Liver (tissue), 9 donors: ENCODE measurements around the gene CLCF1. TPM values are rescaled to one million over a fixed set of nuclear protein-coding genes. Genes with fewer than 3 reads are reported as not detected.

ENCODE experiments used
- DNase-seq: peaks from one replicate; pipeline ENCODE4 v3.0.0-alpha.2; 2017; ENCODE audit warnings: low spot score
- H3K27ac ChIP-seq, 2 donors: one replicate each; pipeline ENCODE4 v1.7.0; 2013; ENCODE audit warnings: inconsistent platforms in 2 of 2, low read length in 2 of 2, control low read depth in 1 of 2, low read depth in 1 of 2, mild to moderate bottlenecking in 1 of 2
- H3K27me3 ChIP-seq, 4 donors: one replicate each; pipeline versions ENCODE4 v1.6.1 to v1.7.0; 2013; ENCODE audit warnings: low read length in 3 of 4, inconsistent platforms in 1 of 4, mild to moderate bottlenecking in 1 of 4, moderate library complexity in 1 of 4; ENCODE audit not compliant: control insufficient read depth in 4 of 4, insufficient read depth in 4 of 4
- H3K36me3 ChIP-seq, 4 donors: one replicate each; pipeline versions ENCODE4 v1.6.1 to v1.7.0; 2013; ENCODE audit warnings: low read length in 3 of 4, mild to moderate bottlenecking in 3 of 4, low read depth in 1 of 4, moderate library complexity in 1 of 4; ENCODE audit not compliant: control insufficient read depth in 4 of 4, insufficient read depth in 3 of 4
- H3K4me1 ChIP-seq, 4 donors: one replicate each; pipeline versions ENCODE4 v1.6.1 to v1.7.0; 2013; ENCODE audit warnings: low read length in 3 of 4, mild to moderate bottlenecking in 3 of 4, moderate library complexity in 1 of 4; ENCODE audit not compliant: control insufficient read depth in 4 of 4, insufficient read depth in 4 of 4
- H3K4me3 ChIP-seq, 3 donors: one replicate each; pipeline versions ENCODE4 v1.6.1 to v1.7.0; 2013; ENCODE audit warnings: low read length in 3 of 3, control low read depth in 1 of 3, low read depth in 1 of 3, mild to moderate bottlenecking in 1 of 3
- H3K9ac ChIP-seq, 2 donors: one replicate each; pipeline ENCODE4 v1.7.0; 2013; ENCODE audit warnings: low read length in 2 of 2, mild to moderate bottlenecking in 2 of 2, moderate library complexity in 2 of 2, control low read depth in 1 of 2, low read depth in 1 of 2
- H3K9me3 ChIP-seq, 4 donors: one replicate each; pipeline versions ENCODE4 v1.6.1 to v1.7.0; 2013; ENCODE audit warnings: low read length in 3 of 4; ENCODE audit not compliant: control insufficient read depth in 4 of 4
- ATF3 ChIP-seq: IDR thresholded peaks from 2 replicates; pipeline ENCODE4 v1.6.1; 2016; ENCODE audit warnings: antibody characterized with exemption
- FOXA2 ChIP-seq: IDR thresholded peaks from 2 replicates; pipeline ENCODE4 v1.6.1; 2016; ENCODE audit warnings: antibody characterized with exemption
- GABPA ChIP-seq, 2 donors: IDR thresholded peaks in 1 of 2; conservative IDR thresholded peaks in 1 of 2; 2 replicates each; pipeline ENCODE4 v1.6.1; 2016; ENCODE audit warnings: antibody characterized with exemption in 2 of 2, mild to moderate bottlenecking in 1 of 2, moderate library complexity in 1 of 2
- HNF4A ChIP-seq, 2 donors: conservative IDR thresholded peaks; 2 replicates each; pipeline ENCODE4 v1.6.1; 2016; ENCODE audit warnings: antibody characterized with exemption in 2 of 2, mild to moderate bottlenecking in 2 of 2
- JUND ChIP-seq, 2 donors: IDR thresholded peaks; 2 replicates each; pipeline ENCODE4 v1.6.1; 2016; ENCODE audit warnings: antibody characterized with exemption in 2 of 2
- MAX ChIP-seq: IDR thresholded peaks from 2 replicates; pipeline ENCODE4 v1.6.1; 2016; ENCODE audit warnings: antibody characterized with exemption
- RXRA ChIP-seq, 2 donors: IDR thresholded peaks; 2 replicates each; pipeline ENCODE4 v1.6.1; 2017 to 2018; ENCODE audit warnings: antibody characterized with exemption in 2 of 2, mild to moderate bottlenecking in 1 of 2
- SP1 ChIP-seq: IDR thresholded peaks from 2 replicates; pipeline ENCODE4 v1.6.1; 2018; ENCODE audit warnings: antibody characterized with exemption, mild to moderate bottlenecking
- YY1 ChIP-seq: IDR thresholded peaks from 2 replicates; pipeline ENCODE4 v1.6.1; 2016; ENCODE audit warnings: antibody characterized with exemption, mild to moderate bottlenecking
- WGBS: extraction: QIAGEN DNeasy Blood & Tissue Kit; methylation state at CpG from one replicate; pipeline ENCODE4 v1.1.7; 2013; 5-methylcytosine and 5-hydroxymethylcytosine counted together
- polyA plus RNA-seq, 2 donors: library from polyadenylated mRNA; stranded (reverse) in 1 of 2; unstranded in 1 of 2; fragments of 200-250 nt in 1 of 2; fragments of >200 nt in 1 of 2; fragmentation: Nextera tagmentation in 1 of 2; extraction: Ambion mirVana in 1 of 2; gene quantifications; one replicate each; pipeline versions ENCODE4 v1.2.1 to v1.2.3, GENCODE V29; 2013 to 2015
- total RNA-seq, 2 donors: library from RNA; depleted of rRNA; stranded (reverse); fragments of >200 nt; gene quantifications; one replicate each; pipeline ENCODE4 v1.2.3, GENCODE V29; 2014
- TF ChIP-seq, protein P1 (sequence below): IDR thresholded peaks from 2 replicates; pipeline ENCODE4 v1.6.1; 2016; ENCODE audit warnings: antibody characterized with exemption, mild to moderate bottlenecking
- TF ChIP-seq, protein P2 (sequence below): fragments of 150-350 bp; IDR thresholded peaks from 2 replicates; pipeline ENCODE4 v1.5.1; 2017; ENCODE audit warnings: improper control_type of control experiment, low read depth, low read length; ENCODE audit not compliant: missing input control
- TF ChIP-seq, protein P3 (sequence below): IDR thresholded peaks from 2 replicates; pipeline ENCODE4 v1.6.1; 2016; ENCODE audit warnings: antibody characterized with exemption
- donor health status: healthy.
- donor health status: healthy.
- donor health status: healthy.
- donor health status: healthy.
- donor health status: healthy.

The CLCF1 gene
- total and polyA plus RNA-seq, 4 donors, result 0.14 to 1.8 (median 0.20) TPM

GRCh38 chr11:67416416-67417335, 43.3 kb upstream of the CLCF1 start:
- TF ChIP-seq MAX (no peak), YY1 (no peak), ATF3 (no peak), SP1 (no peak), JUND (IDR thresholded peaks at IDR 0.05) (no peak), HNF4A (conservative IDR thresholded peaks at IDR 0.05) (no peak), FOXA2 (no peak), GABPA (IDR thresholded peaks at IDR 0.05 in 1 of 2, conservative IDR thresholded peaks at IDR 0.05 in 1 of 2) (no peak), RXRA (IDR thresholded peaks at IDR 0.05) (no peak)
- TF ChIP-seq, protein P1, sequence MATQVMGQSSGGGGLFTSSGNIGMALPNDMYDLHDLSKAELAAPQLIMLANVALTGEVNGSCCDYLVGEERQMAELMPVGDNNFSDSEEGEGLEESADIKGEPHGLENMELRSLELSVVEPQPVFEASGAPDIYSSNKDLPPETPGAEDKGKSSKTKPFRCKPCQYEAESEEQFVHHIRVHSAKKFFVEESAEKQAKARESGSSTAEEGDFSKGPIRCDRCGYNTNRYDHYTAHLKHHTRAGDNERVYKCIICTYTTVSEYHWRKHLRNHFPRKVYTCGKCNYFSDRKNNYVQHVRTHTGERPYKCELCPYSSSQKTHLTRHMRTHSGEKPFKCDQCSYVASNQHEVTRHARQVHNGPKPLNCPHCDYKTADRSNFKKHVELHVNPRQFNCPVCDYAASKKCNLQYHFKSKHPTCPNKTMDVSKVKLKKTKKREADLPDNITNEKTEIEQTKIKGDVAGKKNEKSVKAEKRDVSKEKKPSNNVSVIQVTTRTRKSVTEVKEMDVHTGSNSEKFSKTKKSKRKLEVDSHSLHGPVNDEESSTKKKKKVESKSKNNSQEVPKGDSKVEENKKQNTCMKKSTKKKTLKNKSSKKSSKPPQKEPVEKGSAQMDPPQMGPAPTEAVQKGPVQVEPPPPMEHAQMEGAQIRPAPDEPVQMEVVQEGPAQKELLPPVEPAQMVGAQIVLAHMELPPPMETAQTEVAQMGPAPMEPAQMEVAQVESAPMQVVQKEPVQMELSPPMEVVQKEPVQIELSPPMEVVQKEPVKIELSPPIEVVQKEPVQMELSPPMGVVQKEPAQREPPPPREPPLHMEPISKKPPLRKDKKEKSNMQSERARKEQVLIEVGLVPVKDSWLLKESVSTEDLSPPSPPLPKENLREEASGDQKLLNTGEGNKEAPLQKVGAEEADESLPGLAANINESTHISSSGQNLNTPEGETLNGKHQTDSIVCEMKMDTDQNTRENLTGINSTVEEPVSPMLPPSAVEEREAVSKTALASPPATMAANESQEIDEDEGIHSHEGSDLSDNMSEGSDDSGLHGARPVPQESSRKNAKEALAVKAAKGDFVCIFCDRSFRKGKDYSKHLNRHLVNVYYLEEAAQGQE, result no peak
- TF ChIP-seq, protein P2, sequence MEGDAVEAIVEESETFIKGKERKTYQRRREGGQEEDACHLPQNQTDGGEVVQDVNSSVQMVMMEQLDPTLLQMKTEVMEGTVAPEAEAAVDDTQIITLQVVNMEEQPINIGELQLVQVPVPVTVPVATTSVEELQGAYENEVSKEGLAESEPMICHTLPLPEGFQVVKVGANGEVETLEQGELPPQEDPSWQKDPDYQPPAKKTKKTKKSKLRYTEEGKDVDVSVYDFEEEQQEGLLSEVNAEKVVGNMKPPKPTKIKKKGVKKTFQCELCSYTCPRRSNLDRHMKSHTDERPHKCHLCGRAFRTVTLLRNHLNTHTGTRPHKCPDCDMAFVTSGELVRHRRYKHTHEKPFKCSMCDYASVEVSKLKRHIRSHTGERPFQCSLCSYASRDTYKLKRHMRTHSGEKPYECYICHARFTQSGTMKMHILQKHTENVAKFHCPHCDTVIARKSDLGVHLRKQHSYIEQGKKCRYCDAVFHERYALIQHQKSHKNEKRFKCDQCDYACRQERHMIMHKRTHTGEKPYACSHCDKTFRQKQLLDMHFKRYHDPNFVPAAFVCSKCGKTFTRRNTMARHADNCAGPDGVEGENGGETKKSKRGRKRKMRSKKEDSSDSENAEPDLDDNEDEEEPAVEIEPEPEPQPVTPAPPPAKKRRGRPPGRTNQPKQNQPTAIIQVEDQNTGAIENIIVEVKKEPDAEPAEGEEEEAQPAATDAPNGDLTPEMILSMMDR, result no peak
- TF ChIP-seq, protein P3, sequence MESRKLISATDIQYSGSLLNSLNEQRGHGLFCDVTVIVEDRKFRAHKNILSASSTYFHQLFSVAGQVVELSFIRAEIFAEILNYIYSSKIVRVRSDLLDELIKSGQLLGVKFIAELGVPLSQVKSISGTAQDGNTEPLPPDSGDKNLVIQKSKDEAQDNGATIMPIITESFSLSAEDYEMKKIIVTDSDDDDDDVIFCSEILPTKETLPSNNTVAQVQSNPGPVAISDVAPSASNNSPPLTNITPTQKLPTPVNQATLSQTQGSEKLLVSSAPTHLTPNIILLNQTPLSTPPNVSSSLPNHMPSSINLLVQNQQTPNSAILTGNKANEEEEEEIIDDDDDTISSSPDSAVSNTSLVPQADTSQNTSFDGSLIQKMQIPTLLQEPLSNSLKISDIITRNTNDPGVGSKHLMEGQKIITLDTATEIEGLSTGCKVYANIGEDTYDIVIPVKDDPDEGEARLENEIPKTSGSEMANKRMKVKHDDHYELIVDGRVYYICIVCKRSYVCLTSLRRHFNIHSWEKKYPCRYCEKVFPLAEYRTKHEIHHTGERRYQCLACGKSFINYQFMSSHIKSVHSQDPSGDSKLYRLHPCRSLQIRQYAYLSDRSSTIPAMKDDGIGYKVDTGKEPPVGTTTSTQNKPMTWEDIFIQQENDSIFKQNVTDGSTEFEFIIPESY, result no peak
- H3K4me1 ChIP-seq, result peaks cover 21 to 38% (median 28%) of the 10 kb centered on the region in 4 donors
- H3K36me3 ChIP-seq, result no peaks in the 10 kb centered on the region
- H3K9me3 ChIP-seq, result no peaks in the 10 kb centered on the region
- H3K27me3 ChIP-seq, result no peaks in the 10 kb centered on the region
- DNase-seq, result no peak
- no peak overlapping the region for H3K9ac ChIP-seq
- 74% methylated on average over 21 of the region's 21 CpGs for WGBS
- no peak overlapping the region for H3K4me3 ChIP-seq
- H3K27ac ChIP-seq, result no peak overlapping the region
